Right ventricle myocardium inferior (tissue), 1 donor: Measurements from ENCODE around the gene SEC22A. TPM values are rescaled to one million over a fixed set of nuclear protein-coding genes. Genes with fewer than 3 reads are reported as not detected.

Experiments used
- ATAC-seq: fragments of 200-7000 bp; cut with Tn5 transposase; one replicate; pipeline ENCODE4 v1.9.1; 2020; ENCODE audit warnings: mild to moderate bottlenecking, moderate library complexity
- DNase-seq: peaks from one replicate; pipeline ENCODE4 v3.0.0; 2021; ENCODE audit errors: missing footprints
- intact Hi-C: fragments of 100-400 bp; cut with DNase I; formaldehyde crosslinking; loops from one replicate; pipeline ENCODE4 v1.11.0; 2022
- microRNA-seq: library from miRNA; unstranded; fragments of <30 nt; microRNA quantifications from one replicate; pipeline ENCODE4 v1.2.0, GENCODE V29; 2020
- total RNA-seq: library from RNA; stranded (reverse); fragmentation: NEBNext Ultra II Directional; extraction: Animal tissue kit (Norgen Biotek cat#: 25700); gene quantifications from one replicate; pipeline ENCODE4 v1.2.1, GENCODE V29; 2021
- donor health status: DM: no; HTN: yes; CAD: no; lungs with severe emphysema.

The SEC22A gene
- total RNA-seq, 1 donor from 2014 or later, result 14.6 TPM

- DNase-seq, result no peak
- intact Hi-C loops, result no loop called here
These were observed 113.5 kb downstream of the SEC22A start for GRCh38 chr3:123315271-123315595.

GRCh38 chr3:123317716-123318115, 116.0 kb downstream of the SEC22A start:
- ATAC-seq (no peak), DNase-seq (no peak)
- intact Hi-C loops, result no loop called here

More at GRCh38 chr3:123315271-123315595, 113.5 kb downstream of the SEC22A start:
- ATAC-seq, result no peak

- intact Hi-C loops, result no loop called here
- DNase-seq (no peak), ATAC-seq (no peak)
These were observed 116.6 kb downstream of the SEC22A start for GRCh38 chr3:123318374-123318773.

- intact Hi-C loops, result no loop called here
- ATAC-seq (no peak), DNase-seq (no peak)
These were observed 118.0 kb downstream of the SEC22A start for GRCh38 chr3:123319760-123320159.

GRCh38 chr3:123320221-123320620, 118.5 kb downstream of the SEC22A start:
- intact Hi-C loops, result no loop called here
- no peak for ATAC-seq
- DNase-seq, result no peak

- DNase-seq (no peak), ATAC-seq (no peak)
- intact Hi-C loops, result no loop called here
These were observed 120.1 kb downstream of the SEC22A start for GRCh38 chr3:123321806-123322205.

- no peak for DNase-seq
These were observed 121.1 kb downstream of the SEC22A start for GRCh38 chr3:123322866-123323265.

More at GRCh38 chr3:123322866-123323265, 121.1 kb downstream of the SEC22A start:
- intact Hi-C loops, result no loop called here
- no peak for ATAC-seq

Small RNA genes within 50 kb of the gene (microRNA-seq; reads per million reads assigned to microRNA genes)
- not detected for gene MIR7110

Other genes with a start within 250 kb of the SEC22A start
- gene SEMA5B, start 174.2 kb upstream of the SEC22A start, total RNA-seq, result 5.2 TPM
- 5.7 TPM for gene PDIA5, start 134.9 kb upstream of the SEC22A start, total RNA-seq
- 232 TPM for gene ADCY5, start 247.1 kb downstream of the SEC22A start, total RNA-seq